Measurements from ENCODE around the gene NAA16. TPM values are rescaled to one million over a fixed set of nuclear protein-coding genes. Genes with fewer than 3 reads are reported as not detected.

NAA16 gene
- total and polyA plus RNA-seq, 2 experiments from 2014 or later = 10.7 to 16.2 TPM

DNA sequence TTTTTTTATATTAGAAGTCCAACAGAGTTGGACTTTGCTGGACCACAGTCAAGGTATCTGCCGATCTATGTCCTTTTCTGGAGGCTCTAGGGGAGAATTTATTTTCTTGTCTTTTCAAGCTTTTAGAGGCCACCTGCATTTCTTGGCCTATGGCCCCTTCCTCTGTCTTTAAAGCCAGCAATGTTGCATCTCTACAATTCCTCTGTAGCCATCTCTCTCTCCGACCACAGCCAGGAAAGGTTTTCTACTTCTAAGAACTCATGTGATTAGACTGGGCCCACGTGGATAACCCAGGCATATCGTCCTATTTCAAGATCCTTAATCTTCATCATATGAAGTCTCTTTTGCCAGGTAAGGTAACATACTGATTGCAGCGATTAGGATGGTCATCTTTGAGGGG lies 102.8 kb downstream of the NAA16 start:
- Histone ChIP-seq H3K79me2 (no peaks in the 10 kb centered on the region), H3K27me3 (no peaks in the 10 kb centered on the region), H2AFZ (no peak overlapping the region), H3K4me1 (ENCODE audit: insufficient read depth) (no peaks in the 10 kb centered on the region), H3K27ac (no peak overlapping the region), H3K9me2 (replicated peaks; ENCODE audit: insufficient read depth) (no peaks in the 10 kb centered on the region), H3K36me3 (replicated peaks; ENCODE audit: insufficient read depth, low read depth) (no peaks in the 10 kb centered on the region), H3K4me2 (no peak overlapping the region), H3K9me3 (ENCODE audit: low read depth) (no peaks in the 10 kb centered on the region), H3K4me3 (no peak overlapping the region), H4K20me1 (ENCODE audit: insufficient read depth, poor library complexity, severe bottlenecking) (no peaks in the 10 kb centered on the region)
- TF ChIP-seq, protein P1, sequence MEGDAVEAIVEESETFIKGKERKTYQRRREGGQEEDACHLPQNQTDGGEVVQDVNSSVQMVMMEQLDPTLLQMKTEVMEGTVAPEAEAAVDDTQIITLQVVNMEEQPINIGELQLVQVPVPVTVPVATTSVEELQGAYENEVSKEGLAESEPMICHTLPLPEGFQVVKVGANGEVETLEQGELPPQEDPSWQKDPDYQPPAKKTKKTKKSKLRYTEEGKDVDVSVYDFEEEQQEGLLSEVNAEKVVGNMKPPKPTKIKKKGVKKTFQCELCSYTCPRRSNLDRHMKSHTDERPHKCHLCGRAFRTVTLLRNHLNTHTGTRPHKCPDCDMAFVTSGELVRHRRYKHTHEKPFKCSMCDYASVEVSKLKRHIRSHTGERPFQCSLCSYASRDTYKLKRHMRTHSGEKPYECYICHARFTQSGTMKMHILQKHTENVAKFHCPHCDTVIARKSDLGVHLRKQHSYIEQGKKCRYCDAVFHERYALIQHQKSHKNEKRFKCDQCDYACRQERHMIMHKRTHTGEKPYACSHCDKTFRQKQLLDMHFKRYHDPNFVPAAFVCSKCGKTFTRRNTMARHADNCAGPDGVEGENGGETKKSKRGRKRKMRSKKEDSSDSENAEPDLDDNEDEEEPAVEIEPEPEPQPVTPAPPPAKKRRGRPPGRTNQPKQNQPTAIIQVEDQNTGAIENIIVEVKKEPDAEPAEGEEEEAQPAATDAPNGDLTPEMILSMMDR (IDR thresholded peaks at IDR 0.05; ENCODE audit: poor library complexity) = no peak
- TF ChIP-seq EZH2 (IDR thresholded peaks at IDR 0.05; ENCODE audit: borderline replicate concordance) (no peak), EZH2phosphoT487 (IDR thresholded peaks at IDR 0.05; ENCODE audit: low read depth, severe bottlenecking, unreplicated experiment) (no peak)
- DNase-seq (ENCODE audit: low spot score) = no peak
- 91% methylated on average over 5 of the region's 5 CpGs for WGBS (ENCODE audit: low lambda C conversion rate, missing lambda C conversion rate)

DNA sequence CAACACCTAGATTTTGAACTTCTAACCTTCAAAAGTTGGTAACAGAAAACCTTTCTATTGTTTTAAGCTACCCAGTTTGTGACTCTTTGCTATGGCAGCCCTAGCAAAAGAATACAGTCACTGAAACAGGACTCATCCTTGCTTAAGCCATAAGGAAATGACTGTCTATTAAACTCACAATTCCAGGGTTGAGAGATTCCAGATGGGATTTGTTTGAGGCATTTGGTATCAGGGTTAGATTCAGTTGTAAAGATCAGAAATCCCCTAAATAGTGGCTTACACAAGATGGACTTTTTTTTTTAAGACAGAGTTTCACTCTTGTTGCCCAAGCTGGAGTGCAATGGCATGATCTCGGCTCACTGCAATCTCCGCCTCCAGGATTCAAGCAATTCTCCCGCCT lies 105.2 kb downstream of the NAA16 start:
- H3K4me1 ChIP-seq (ENCODE audit: insufficient read depth) = no peaks in the 10 kb centered on the region
- H3K9me2 ChIP-seq (replicated peaks; ENCODE audit: insufficient read depth) = no peaks in the 10 kb centered on the region
- no peak overlapping the region for H3K4me2 ChIP-seq
- H3K79me2 ChIP-seq = no peaks in the 10 kb centered on the region
- H4K20me1 ChIP-seq (ENCODE audit: insufficient read depth, poor library complexity, severe bottlenecking) = no peaks in the 10 kb centered on the region
- TF ChIP-seq EZH2phosphoT487 (IDR thresholded peaks at IDR 0.05; ENCODE audit: low read depth, severe bottlenecking, unreplicated experiment) (no peak), EZH2 (IDR thresholded peaks at IDR 0.05; ENCODE audit: borderline replicate concordance) (no peak)
- TF ChIP-seq, protein P1 (IDR thresholded peaks at IDR 0.05; ENCODE audit: poor library complexity) = no peak
- H3K4me3 ChIP-seq = no peak overlapping the region
- no peak for DNase-seq (ENCODE audit: low spot score)
- H3K9me3 ChIP-seq (ENCODE audit: low read depth) = no peaks in the 10 kb centered on the region
- H3K27me3 ChIP-seq = no peaks in the 10 kb centered on the region
- 31% methylated on average over 3 of the region's 3 CpGs for WGBS (ENCODE audit: low lambda C conversion rate, missing lambda C conversion rate)
- no peaks in the 10 kb centered on the region for H3K36me3 ChIP-seq (replicated peaks; ENCODE audit: insufficient read depth, low read depth)
- no peak overlapping the region for H3K27ac ChIP-seq
- H2AFZ ChIP-seq = no peak overlapping the region

DNA sequence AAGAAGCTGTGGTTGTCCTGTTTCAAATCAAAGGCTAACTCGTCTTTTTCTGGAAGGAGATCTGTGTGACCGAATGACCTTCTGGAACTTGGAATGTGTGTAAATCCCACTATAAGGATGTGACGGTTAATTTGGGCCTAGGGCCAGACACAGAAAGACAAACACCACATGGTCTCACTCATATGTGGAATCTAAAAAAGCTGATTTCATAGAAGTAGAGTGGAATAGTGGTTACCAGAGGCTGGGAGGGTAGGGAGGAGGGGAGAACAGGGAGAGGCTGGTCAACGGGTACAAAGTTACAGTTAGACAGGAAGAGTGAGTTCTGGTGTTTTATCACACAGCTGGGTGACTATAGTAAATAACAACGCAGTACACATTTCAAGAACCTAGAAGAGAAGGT lies 107.0 kb downstream of the NAA16 start:
- H3K79me2 ChIP-seq = no peaks in the 10 kb centered on the region
- WGBS (ENCODE audit: low lambda C conversion rate, missing lambda C conversion rate) = 34% methylated on average over 5 of the region's 5 CpGs
- no peaks in the 10 kb centered on the region for H3K36me3 ChIP-seq (replicated peaks; ENCODE audit: insufficient read depth, low read depth)
- no peak overlapping the region for H3K4me3 ChIP-seq
- H3K4me1 ChIP-seq (ENCODE audit: insufficient read depth) = no peaks in the 10 kb centered on the region
- no peak overlapping the region for H2AFZ ChIP-seq
- no peaks in the 10 kb centered on the region for H3K9me3 ChIP-seq (ENCODE audit: low read depth)
- H3K4me2 ChIP-seq = no peak overlapping the region
- no peaks in the 10 kb centered on the region for H4K20me1 ChIP-seq (ENCODE audit: insufficient read depth, poor library complexity, severe bottlenecking)
- no peaks in the 10 kb centered on the region for H3K9me2 ChIP-seq (replicated peaks; ENCODE audit: insufficient read depth)
- no peak for DNase-seq (ENCODE audit: low spot score)
- TF ChIP-seq EZH2 (IDR thresholded peaks at IDR 0.05; ENCODE audit: borderline replicate concordance) = no peak
- TF ChIP-seq, protein P1 (IDR thresholded peaks at IDR 0.05; ENCODE audit: poor library complexity) = no peak
- H3K27me3 ChIP-seq = no peaks in the 10 kb centered on the region
- no peak overlapping the region for H3K27ac ChIP-seq

DNA sequence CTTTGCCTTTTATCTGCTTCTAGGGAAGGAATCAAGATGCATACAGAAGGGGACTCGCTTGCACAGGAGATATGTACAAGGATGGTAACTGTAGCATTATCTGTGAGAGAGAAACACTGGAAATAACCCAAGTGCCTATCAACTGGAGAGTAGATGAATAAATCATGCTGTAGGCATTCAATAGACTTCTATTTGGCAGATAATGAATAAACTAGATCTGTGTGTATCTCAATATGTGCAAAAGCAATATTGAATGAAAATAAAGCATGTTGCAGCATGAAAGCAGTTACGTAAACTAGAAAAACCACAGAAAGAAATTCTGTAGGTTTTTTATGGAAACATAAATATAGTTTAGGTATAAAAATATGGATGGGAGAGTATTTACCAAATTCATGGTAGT lies 107.7 kb downstream of the NAA16 start:
- no peak for DNase-seq (ENCODE audit: low spot score)
- TF ChIP-seq, protein P1 (IDR thresholded peaks at IDR 0.05; ENCODE audit: poor library complexity) = no peak
- TF ChIP-seq EZH2 (IDR thresholded peaks at IDR 0.05; ENCODE audit: borderline replicate concordance) (no peak), EZH2phosphoT487 (IDR thresholded peaks at IDR 0.05; ENCODE audit: low read depth, severe bottlenecking, unreplicated experiment) (no peak)
- Histone ChIP-seq H3K27me3 (no peaks in the 10 kb centered on the region), H3K9me3 (ENCODE audit: low read depth) (no peaks in the 10 kb centered on the region), H3K79me2 (no peaks in the 10 kb centered on the region), H3K36me3 (replicated peaks; ENCODE audit: insufficient read depth, low read depth) (no peaks in the 10 kb centered on the region), H3K4me2 (no peak overlapping the region), H3K27ac (no peak overlapping the region), H3K4me1 (ENCODE audit: insufficient read depth) (no peaks in the 10 kb centered on the region), H3K9me2 (replicated peaks; ENCODE audit: insufficient read depth) (no peaks in the 10 kb centered on the region), H4K20me1 (ENCODE audit: insufficient read depth, poor library complexity, severe bottlenecking) (no peaks in the 10 kb centered on the region), H2AFZ (no peak overlapping the region), H3K4me3 (no peak overlapping the region)
- 87% methylated on average over 2 of the region's 2 CpGs for WGBS (ENCODE audit: low lambda C conversion rate, missing lambda C conversion rate)
